ENCODE measurements around the gene PRM2. TPM values are rescaled to one million over a fixed set of nuclear protein-coding genes. Genes with fewer than 3 reads are reported as not detected.

The PRM2 gene
- total RNA-seq, 1 donor from 2014 or later = not detected

GRCh38 chr16:11253995-11254912 lies 22.0 kb downstream of the PRM2 start:
- Histone ChIP-seq H3K27ac (peak overlapping the region; percentile 14 to 90), H3K36me3 (no peaks in the 10 kb centered on the region), H3K4me3 (peak overlapping the region; percentile 79 to 80), H3K9me3 (no peaks in the 10 kb centered on the region), H3K4me1 (peaks cover 10 to 24% of the 10 kb centered on the region in 2 donors), H3K27me3 (no peaks in the 10 kb centered on the region)
- TF ChIP-seq CTCF (IDR thresholded peaks at IDR 0.05) = no peak
- no peak for DNase-seq (ENCODE audit: low spot score in 2 of 2)
- intact Hi-C loops (cut with DNase I) = loop anchor here (10.0 kb wide), 2 partner anchors 119 to 411 kb away; partner anchors contain the start of gene SNN

- intact Hi-C loops (cut with DNase I) = loop anchor here (10.0 kb wide), 2 partner anchors 119 to 411 kb away; partner anchors contain the start of gene SNN
- Histone ChIP-seq H3K9me3 (no peaks in the 10 kb centered on the region), H3K36me3 (no peaks in the 10 kb centered on the region), H3K27me3 (no peaks in the 10 kb centered on the region), H3K4me1 (peaks cover 7 to 16% of the 10 kb centered on the region in 2 donors), H3K27ac (peak overlapping the region; percentile 14 to 55), H3K4me3 (peak overlapping the region in 1 of 2 donors; percentile 79)
- no peak for TF ChIP-seq CTCF (IDR thresholded peaks at IDR 0.05)
- DNase-seq (ENCODE audit: low spot score in 2 of 2) = no peak
Observed at GRCh38 chr16:11253009-11253994, 23.0 kb downstream of the PRM2 start.

DNA sequence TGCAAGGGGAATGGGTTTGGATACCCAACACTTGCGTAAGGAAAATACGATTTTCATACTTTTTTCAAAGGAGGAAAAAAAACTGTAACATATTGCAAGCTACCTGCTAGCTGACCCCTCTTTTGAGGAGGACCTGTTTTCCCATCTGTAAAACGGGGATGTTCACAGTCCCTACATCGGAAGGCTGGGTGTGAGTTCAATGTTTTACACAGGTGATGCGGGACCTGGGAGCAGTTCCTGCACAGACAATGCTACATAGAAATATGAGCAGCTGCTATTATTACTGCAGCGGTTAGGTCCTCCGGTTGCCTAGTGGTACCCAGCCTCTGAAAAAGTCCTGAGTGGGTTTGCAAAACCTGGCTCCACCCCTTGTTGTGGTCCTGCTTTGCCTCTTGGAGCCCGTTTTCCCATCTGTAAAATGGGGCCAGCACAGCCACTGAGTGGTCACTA lies 23.8 kb downstream of the PRM2 start:
- no peak for TF ChIP-seq CTCF (IDR thresholded peaks at IDR 0.05)
- peaks cover 7 to 15% of the 10 kb centered on the region in 2 donors for H3K4me1 ChIP-seq
- H3K9me3 ChIP-seq = no peaks in the 10 kb centered on the region
- no peaks in the 10 kb centered on the region for H3K36me3 ChIP-seq
- H3K27ac ChIP-seq = peak overlapping the region in 1 of 2 donors; percentile 55
- intact Hi-C loops (cut with DNase I) = loop anchor here (10.0 kb wide), 2 partner anchors 118 to 412 kb away; partner anchors contain the start of gene SNN
- H3K27me3 ChIP-seq = no peaks in the 10 kb centered on the region
- DNase-seq (ENCODE audit: low spot score in 2 of 2) = no peak
- no peak overlapping the region for H3K4me3 ChIP-seq

GRCh38 chr16:11251525-11252481 lies 24.5 kb downstream of the PRM2 start:
- no peak for TF ChIP-seq CTCF (IDR thresholded peaks at IDR 0.05)
- no peak for DNase-seq (ENCODE audit: low spot score in 2 of 2)
- H3K27me3 ChIP-seq = no peaks in the 10 kb centered on the region
- peaks cover 7 to 10% of the 10 kb centered on the region in 2 donors for H3K4me1 ChIP-seq
- H3K4me3 ChIP-seq = no peak overlapping the region
- no peaks in the 10 kb centered on the region for H3K9me3 ChIP-seq
- no peak overlapping the region for H3K27ac ChIP-seq
- no peaks in the 10 kb centered on the region for H3K36me3 ChIP-seq
- intact Hi-C loops (cut with DNase I) = loop anchor here (10.0 kb wide), 2 partner anchors 117 to 413 kb away; partner anchors contain the start of gene SNN

Data from ascending aorta (tissue), 2 donors.